ENCODE measurements around the gene KIF3C. TPM values are rescaled to one million over a fixed set of nuclear protein-coding genes. Genes with fewer than 3 reads are reported as not detected.
"Not testable (repeated sequence)": the region's sequence is repeated elsewhere in the genome, so short reads cannot be mapped to it uniquely, and the experiment has no call there.

KIF3C gene
- total and polyA plus RNA-seq, 2 of the 8 experiments (the other 6 are each of a cell fraction or from before 2014, with no cell fraction given), result 13.4 to 58.1 TPM

GRCh38 chr2:25896308-25896707 is 86.0 kb downstream of the KIF3C start:
- not testable (repeated sequence) for FAIRE-seq; H2BK20ac ChIP-seq (ENCODE audit: low read length)
- POLR2A ChIA-PET (ENCODE audit: partially characterized antibody), result interaction anchor here (2.5 kb wide), 1 partner anchor 17 kb away, joined by 14 read pairs; the partner anchor contains the start of gene ASXL2

More at GRCh38 chr2:25896308-25896707, 86.0 kb downstream of the KIF3C start:
- not testable (repeated sequence) for H4K8ac ChIP-seq (ENCODE audit: extremely low read depth, insufficient read depth, low read length); H4K91ac ChIP-seq (replicated peaks; ENCODE audit: insufficient read length, low read length); H2BK120ac ChIP-seq (replicated peaks; ENCODE audit: low read depth, low read length); H3K4me3 ChIP-seq (ENCODE audit: extremely low read depth in 1 of 4, insufficient read depth in 2 of 4, low read depth in 3 of 4, low read length in 4 of 4); H3K27ac ChIP-seq (ENCODE audit: low read depth, low read length); H4K5ac ChIP-seq (ENCODE audit: insufficient read length, low read depth, low read length); H2BK15ac ChIP-seq (ENCODE audit: low read length); H3K23ac ChIP-seq (ENCODE audit: insufficient read length); H3K9ac ChIP-seq (replicated peaks in 1 of 4; ENCODE audit: extremely low read depth in 1 of 4, low read depth in 3 of 4, low read length in 3 of 4); H3K4ac ChIP-seq (replicated peaks; ENCODE audit: insufficient read length, low read depth, low read length); H3K14ac ChIP-seq (ENCODE audit: insufficient read length); H2AFZ ChIP-seq (ENCODE audit: low read length); DNase-seq (ENCODE audit: low read depth in 1 of 2, low spot score in 2 of 2); H3K79me1 ChIP-seq (ENCODE audit: low read depth, low read length); H3K4me2 ChIP-seq (ENCODE audit: insufficient read depth in 1 of 2, low read depth in 2 of 2, low read length in 2 of 2); H3K4me1 ChIP-seq (replicated peaks in 1 of 4; ENCODE audit: control insufficient read depth in 3 of 4, insufficient read depth in 4 of 4, low read length in 3 of 4); H4K20me1 ChIP-seq (replicated peaks in 1 of 2; ENCODE audit: control insufficient read depth in 1 of 2, insufficient read depth in 2 of 2, low read length in 2 of 2); H3K27me3 ChIP-seq (replicated peaks in 1 of 4; ENCODE audit: control insufficient read depth in 3 of 4, extremely low read depth in 1 of 4, insufficient read depth in 3 of 4, low read length in 3 of 4); H3K18ac ChIP-seq (ENCODE audit: extremely low read depth, low read length); H3K9me3 ChIP-seq (ENCODE audit: insufficient read depth in 2 of 2, low read depth in 1 of 2, low read length in 1 of 2); H3K36me3 ChIP-seq (ENCODE audit: control insufficient read depth in 2 of 4, insufficient read depth in 4 of 4, low read length in 3 of 4); H3K56ac ChIP-seq (replicated peaks; ENCODE audit: insufficient read length, low read depth, low read length); H3K79me2 ChIP-seq (ENCODE audit: control insufficient read depth in 1 of 2, insufficient read depth in 2 of 2, low read length in 2 of 2); H2BK5ac ChIP-seq (ENCODE audit: low read depth, low read length); H2AK5ac ChIP-seq (ENCODE audit: low read depth, low read length); H3K23me2 ChIP-seq (ENCODE audit: low read depth, low read length); H2BK12ac ChIP-seq (ENCODE audit: low read depth, low read length)
- CTCF ChIA-PET (ENCODE audit: partially characterized antibody), result interaction anchor here (0.7 kb wide), 1 partner anchor 585 kb away, joined by 3 read pairs; no protein-coding TSS in a partner anchor
- 88% methylated on average over 9 of the region's 9 CpGs; no CpG with 5 or more reads in 1 of the 2 experiments for WGBS, 2 experiments (ENCODE audit: extremely low coverage in 1 of 2, insufficient coverage in 1 of 2, insufficient read length in 1 of 2, insufficient replicate concordance in 2 of 2, low coverage in 1 of 2, low lambda C conversion rate in 2 of 2, missing lambda C conversion rate in 1 of 2)

All from H1 (cell line).